Upper lobe of left lung (tissue), 6 donors: ENCODE results near the gene PIGO. TPM values are rescaled to one million over a fixed set of nuclear protein-coding genes. Genes with fewer than 3 reads are reported as not detected.
A peak's percentile ranks its signal among the peaks of the same experiment; 100 is the strongest.

ENCODE experiments used
- ATAC-seq, 2 donors: fragments of 200-7000 bp; cut with Tn5 transposase; one replicate each; pipeline ENCODE4 v1.9.1; 2022; ENCODE audit warnings: mild to moderate bottlenecking in 2 of 2, moderate library complexity in 2 of 2; ENCODE audit not compliant: low FRiP score in 2 of 2
- DNase-seq, 2 donors: peaks; one replicate each; pipeline ENCODE4 v3.0.0-alpha.2; 2019 to 2020
- H3K27ac ChIP-seq, 4 donors: fragments of 200-600 bp; sonication (generic); one replicate each; pipeline ENCODE4 v1.5.1; 2016 to 2019
- H3K27me3 ChIP-seq, 4 donors: fragments of 200-600 bp; sonication (generic); one replicate each; pipeline ENCODE4 v1.5.1; 2017 to 2019
- H3K36me3 ChIP-seq, 4 donors: fragments of 200-600 bp; sonication (generic); one replicate each; pipeline ENCODE4 v1.5.1; 2016 to 2019
- H3K4me1 ChIP-seq, 4 donors: fragments of 200-600 bp; sonication (generic); one replicate each; pipeline ENCODE4 v1.5.1; 2018 to 2019
- H3K4me3 ChIP-seq, 4 donors: fragments of 200-600 bp; sonication (generic); one replicate each; pipeline ENCODE4 v1.5.1; 2017 to 2019; ENCODE audit warnings: mild to moderate bottlenecking in 2 of 4, moderate library complexity in 1 of 4
- H3K9me3 ChIP-seq, 4 donors: fragments of 200-600 bp; sonication (generic); one replicate each; pipeline ENCODE4 v1.5.1; 2018 to 2019
- EP300 ChIP-seq, 4 donors: sonication (generic); formaldehyde crosslinking; IDR thresholded peaks; one replicate each; pipeline ENCODE4 v1.5.1; 2017; ENCODE audit warnings: antibody characterized with exemption in 4 of 4, control low read depth in 2 of 4
- POLR2A ChIP-seq, 4 donors: fragments of 450-650 bp; IDR thresholded peaks; one replicate each; pipeline ENCODE4 v1.5.1; 2016 to 2017; ENCODE audit warnings: antibody characterized with exemption in 4 of 4, mild to moderate bottlenecking in 2 of 4
- POLR2AphosphoS5 ChIP-seq, 2 donors: sonication (generic); formaldehyde crosslinking; IDR thresholded peaks; one replicate each; pipeline ENCODE4 v1.5.1; 2017; ENCODE audit warnings: antibody characterized with exemption in 2 of 2
- WGBS, 2 donors: methylation state at CpG; one replicate each; pipeline ENCODE4 v1.1.5; 2017 to 2018; 5-methylcytosine and 5-hydroxymethylcytosine counted together
- total RNA-seq, 6 donors: library from RNA; depleted of rRNA in 4 of 6; stranded (reverse); fragments of >200 nt in 4 of 6; gene quantifications; one replicate each; pipeline versions ENCODE4 v1.1.0 to v1.2.1, GENCODE V29; 2016 to 2021
- TF ChIP-seq, protein P1 (sequence below), 6 experiments: fragments of 450-650 bp in 4 of 6; fragments of 200-600 bp in 2 of 6; sonication (generic) in 2 of 6; IDR thresholded peaks; one replicate each; pipeline ENCODE4 v1.5.1; 2016 to 2019; ENCODE audit warnings: antibody characterized with exemption in 6 of 6
- donor health status: DM: no; HTN: no; CAD: no; lungs with moderate emphysema.
- donor health status: DM: no; HTN: yes; CAD: no; lungs with severe emphysema.

PIGO gene
- total RNA-seq, 6 donors from 2014 or later: 11.5 to 29.0 (median 19.1) TPM

DNA sequence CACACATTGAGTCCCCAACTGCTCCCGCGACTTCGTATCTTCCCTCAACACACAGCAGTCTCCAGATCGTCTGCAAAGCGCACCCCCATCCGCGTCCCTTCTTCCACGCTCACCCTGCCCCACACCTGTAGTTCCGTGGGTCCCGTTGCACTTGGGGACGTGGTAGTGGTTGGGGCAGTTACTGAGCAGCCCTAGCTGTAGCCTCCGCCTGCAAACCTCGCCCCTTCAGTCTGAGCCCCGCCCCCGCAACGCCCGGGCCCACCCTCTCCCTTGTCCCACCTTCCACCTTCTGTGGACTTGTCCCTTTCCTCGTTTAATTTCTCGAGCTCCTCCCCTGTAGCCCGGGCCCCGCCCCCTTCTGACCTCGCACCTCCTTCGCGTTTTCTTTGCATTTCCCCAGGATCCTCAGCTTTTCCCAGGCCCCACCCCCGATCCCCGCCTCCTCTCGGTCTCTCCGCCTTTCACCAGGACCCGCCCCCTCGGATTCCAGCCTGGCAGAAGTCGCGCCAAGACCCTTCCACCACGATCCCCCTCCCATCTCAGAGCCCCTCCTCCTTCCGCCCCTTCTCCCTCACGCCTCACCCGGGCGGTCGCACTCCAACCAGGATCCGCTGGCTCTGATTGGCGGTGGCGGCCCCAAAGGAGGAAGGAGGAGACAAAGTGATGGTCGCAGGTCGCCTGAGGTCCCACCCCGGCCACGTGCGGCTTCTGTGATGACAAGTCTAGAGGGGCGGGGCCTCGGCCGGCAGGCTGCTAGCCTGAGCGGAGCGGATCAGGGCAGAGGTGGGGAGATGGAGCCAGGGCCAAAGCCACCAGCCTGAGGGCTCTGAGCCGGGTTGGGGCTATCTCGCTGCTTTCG is 19.5 kb upstream of the PIGO start, which contains the start of gene ATOSB:
TSS of gene ATOSB (minus strand) at position 183 of the 859 bp plus-strand sequence. CDS start 7,588 bp downstream, outside the sequence.
- peak; percentile 99 for DNase-seq
- peak; percentile 74 to 93 for ATAC-seq
- H3K36me3 ChIP-seq: no peaks in the 10 kb centered on the region
- H3K4me1 ChIP-seq: peaks cover 41 to 56% (median 48%) of the 10 kb centered on the region in 4 donors
- H3K9me3 ChIP-seq: no peaks in the 10 kb centered on the region
- peak within 1 kb of the TSS; percentile 43 to 81 (median 64) for H3K4me3 ChIP-seq
- WGBS, 2 donors: 1% methylated on average over 47 to 51 of the region's 54 CpGs
- H3K27ac ChIP-seq: peak within 1 kb of the TSS; percentile 88 to 98 (median 94)
- TF ChIP-seq EP300 (IDR thresholded peaks at IDR 0.05) (peak in 1 of 4 donors; percentile 10), POLR2AphosphoS5 (IDR thresholded peaks at IDR 0.05) (peak; percentile 40 to 75), POLR2A (IDR thresholded peaks at IDR 0.05) (peak in 3 of 4 donors; percentile 22 to 84 (median 75))
- TF ChIP-seq, protein P1, sequence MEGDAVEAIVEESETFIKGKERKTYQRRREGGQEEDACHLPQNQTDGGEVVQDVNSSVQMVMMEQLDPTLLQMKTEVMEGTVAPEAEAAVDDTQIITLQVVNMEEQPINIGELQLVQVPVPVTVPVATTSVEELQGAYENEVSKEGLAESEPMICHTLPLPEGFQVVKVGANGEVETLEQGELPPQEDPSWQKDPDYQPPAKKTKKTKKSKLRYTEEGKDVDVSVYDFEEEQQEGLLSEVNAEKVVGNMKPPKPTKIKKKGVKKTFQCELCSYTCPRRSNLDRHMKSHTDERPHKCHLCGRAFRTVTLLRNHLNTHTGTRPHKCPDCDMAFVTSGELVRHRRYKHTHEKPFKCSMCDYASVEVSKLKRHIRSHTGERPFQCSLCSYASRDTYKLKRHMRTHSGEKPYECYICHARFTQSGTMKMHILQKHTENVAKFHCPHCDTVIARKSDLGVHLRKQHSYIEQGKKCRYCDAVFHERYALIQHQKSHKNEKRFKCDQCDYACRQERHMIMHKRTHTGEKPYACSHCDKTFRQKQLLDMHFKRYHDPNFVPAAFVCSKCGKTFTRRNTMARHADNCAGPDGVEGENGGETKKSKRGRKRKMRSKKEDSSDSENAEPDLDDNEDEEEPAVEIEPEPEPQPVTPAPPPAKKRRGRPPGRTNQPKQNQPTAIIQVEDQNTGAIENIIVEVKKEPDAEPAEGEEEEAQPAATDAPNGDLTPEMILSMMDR (IDR thresholded peaks at IDR 0.05): peak in 1 of 6 experiments; percentile 14
- H3K27me3 ChIP-seq: no peaks in the 10 kb centered on the region

- peaks cover 50 to 65% (median 56%) of the 10 kb centered on the region in 4 donors for H3K4me1 ChIP-seq
- peak overlapping the region; percentile 43 to 81 (median 64) for H3K4me3 ChIP-seq
- DNase-seq: peak in 1 of 2 donors; percentile 83
- H3K27ac ChIP-seq: peak overlapping the region; percentile 88 to 98 (median 94)
- 10 to 15% methylated on average over 11 to 12 of the region's 12 CpGs for WGBS, 2 donors
- no peak for TF ChIP-seq EP300 (IDR thresholded peaks at IDR 0.05)
- TF ChIP-seq POLR2A (IDR thresholded peaks at IDR 0.05): peak in 1 of 4 donors; percentile 50
- peak; percentile 33 to 54 for TF ChIP-seq POLR2AphosphoS5 (IDR thresholded peaks at IDR 0.05)
- peak; percentile 26 to 29 for ATAC-seq
- no peaks in the 10 kb centered on the region for H3K9me3 ChIP-seq
- H3K27me3 ChIP-seq: no peaks in the 10 kb centered on the region
- H3K36me3 ChIP-seq: no peaks in the 10 kb centered on the region
Measured at GRCh38 chr9:35114840-35115628, 18.6 kb upstream of the PIGO start.

DNA sequence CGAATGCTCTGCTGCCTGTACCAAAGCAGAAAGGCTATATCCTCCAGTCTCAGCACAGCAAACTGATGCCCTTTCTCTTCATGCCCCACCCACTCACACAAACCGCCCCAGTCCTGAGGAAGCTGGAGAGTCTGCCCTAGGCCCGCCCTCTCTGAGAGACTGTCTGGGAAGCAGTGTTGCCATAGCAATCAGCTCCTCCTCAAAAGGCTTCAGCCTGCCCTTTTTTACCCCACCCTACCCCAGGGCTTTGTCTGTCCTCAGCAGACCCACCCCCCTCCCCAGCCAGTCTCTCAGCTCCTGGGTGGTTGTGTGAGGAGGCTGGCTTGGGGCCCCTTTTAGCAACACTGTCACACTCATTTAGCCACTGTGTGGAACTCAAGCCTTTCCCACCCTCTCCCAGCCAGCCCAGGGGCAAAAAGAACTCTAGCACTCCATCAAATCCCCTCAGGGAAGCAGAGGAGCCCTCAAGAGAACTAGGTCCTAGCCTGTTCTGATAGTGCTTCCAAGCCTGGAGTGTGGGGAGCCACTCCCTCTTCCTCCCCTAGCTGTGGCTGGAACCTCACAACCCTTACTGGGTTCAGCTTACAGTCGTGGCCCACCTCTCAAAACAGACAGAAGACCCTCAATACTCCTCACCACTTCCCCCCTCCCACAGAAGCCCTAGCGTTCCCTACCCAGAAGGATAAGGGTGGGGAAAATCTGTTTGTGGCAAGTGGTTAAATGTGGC is 17.9 kb upstream of the PIGO start:
- Histone ChIP-seq H3K27ac (peak overlapping the region; percentile 88 to 98 (median 94)), H3K27me3 (no peaks in the 10 kb centered on the region), H3K9me3 (no peaks in the 10 kb centered on the region), H3K4me3 (peak overlapping the region; percentile 43 to 81 (median 64)), H3K4me1 (peaks cover 54 to 72% (median 63%) of the 10 kb centered on the region in 4 donors), H3K36me3 (no peaks in the 10 kb centered on the region)
- ATAC-seq: peak; percentile 21 to 65
- 0 to 6% methylated on average over 2 to 5 of the region's 5 CpGs for WGBS, 2 donors
- TF ChIP-seq POLR2AphosphoS5 (IDR thresholded peaks at IDR 0.05) (peak in 1 of 2 donors; percentile 40), EP300 (IDR thresholded peaks at IDR 0.05) (no peak)
- DNase-seq: peak in 1 of 2 donors; percentile 93

GRCh38 chr9:35112257-35113020 is 16.0 kb upstream of the PIGO start:
- Histone ChIP-seq H3K36me3 (peaks cover 2 to 18% (median 13%) of the 10 kb centered on the region in 4 donors), H3K9me3 (no peaks in the 10 kb centered on the region), H3K4me1 (peaks cover 54 to 76% (median 63%) of the 10 kb centered on the region in 4 donors), H3K27me3 (no peaks in the 10 kb centered on the region), H3K27ac (peak overlapping the region; percentile 85 to 98 (median 94)), H3K4me3 (peak overlapping the region in 1 of 4 donors; percentile 87)
- DNase-seq (peak in 1 of 2 donors; percentile 69), ATAC-seq (peak in 1 of 2 donors; percentile 33)
- TF ChIP-seq POLR2AphosphoS5 (IDR thresholded peaks at IDR 0.05) (peak; percentile 11 to 15), POLR2A (IDR thresholded peaks at IDR 0.05) (no peak)
- 78 to 82% methylated on average over 3 of the region's 3 CpGs for WGBS, 2 donors

DNA sequence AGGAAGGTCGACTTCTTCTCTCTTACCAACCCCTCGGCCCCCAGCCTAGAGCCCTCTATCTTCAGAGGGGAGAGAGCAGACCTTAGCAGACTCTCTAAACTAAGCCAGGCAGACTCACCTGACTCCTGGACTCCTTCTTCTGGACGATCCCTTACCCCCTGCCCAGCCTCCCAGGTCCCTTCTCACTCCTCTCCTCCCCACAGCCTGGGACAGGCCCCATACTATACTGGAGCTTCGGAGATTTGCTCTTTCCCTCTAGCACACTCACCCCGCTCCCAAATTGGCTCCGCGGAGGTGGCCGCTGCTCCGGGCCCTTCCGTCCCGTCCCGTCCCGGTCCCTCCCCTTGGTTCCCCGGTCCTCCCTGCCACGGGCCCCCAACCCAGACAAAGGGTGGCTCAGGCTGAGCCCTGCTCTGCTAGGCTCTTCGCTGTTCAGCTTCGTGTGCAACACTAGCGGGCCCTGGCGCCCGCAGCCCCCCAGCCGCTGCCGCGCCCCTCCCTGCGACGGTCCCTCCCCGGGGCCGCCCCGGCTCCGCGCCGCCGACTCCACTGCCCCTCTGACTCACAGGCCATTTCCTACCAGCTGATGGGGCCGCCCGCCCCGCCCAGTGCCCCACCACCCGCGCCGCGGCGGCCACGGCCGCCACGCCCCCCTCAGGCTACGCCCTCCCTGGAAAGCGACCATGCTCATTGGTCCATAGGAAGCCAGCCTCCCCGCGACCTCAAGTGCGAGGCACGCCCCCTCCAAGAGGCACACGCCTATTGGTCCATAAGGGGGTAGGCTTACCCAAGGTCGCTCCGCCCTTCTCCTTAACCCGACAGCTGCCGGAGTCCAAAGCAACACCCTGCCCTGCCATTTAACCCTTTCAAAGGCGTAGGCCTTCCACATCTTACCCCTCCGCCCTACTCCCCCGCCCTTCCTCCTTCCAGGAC is 14.9 kb upstream of the PIGO start:
- ATAC-seq (peak; percentile 87 to 92), DNase-seq (peak; percentile 99)
- H3K27ac ChIP-seq: peak overlapping the region; percentile 86 to 98 (median 94)
- TF ChIP-seq POLR2AphosphoS5 (IDR thresholded peaks at IDR 0.05) (peak in 1 of 2 donors; percentile 57), EP300 (IDR thresholded peaks at IDR 0.05) (no peak), POLR2A (IDR thresholded peaks at IDR 0.05) (peak in 1 of 4 donors; percentile 72)
- TF ChIP-seq, protein P1 (IDR thresholded peaks at IDR 0.05): no peak
- H3K9me3 ChIP-seq: no peaks in the 10 kb centered on the region
- H3K36me3 ChIP-seq: peaks cover 4 to 30% (median 24%) of the 10 kb centered on the region in 4 donors
- H3K4me1 ChIP-seq: peaks cover 47 to 66% (median 53%) of the 10 kb centered on the region in 4 donors
- no peaks in the 10 kb centered on the region for H3K27me3 ChIP-seq
- peak overlapping the region; percentile 58 to 87 (median 72) for H3K4me3 ChIP-seq
- WGBS, 2 donors: 2% methylated on average over 31 to 36 of the region's 57 CpGs
